ENCODE results near the gene ASPRV1.

Gene ASPRV1

DNA sequence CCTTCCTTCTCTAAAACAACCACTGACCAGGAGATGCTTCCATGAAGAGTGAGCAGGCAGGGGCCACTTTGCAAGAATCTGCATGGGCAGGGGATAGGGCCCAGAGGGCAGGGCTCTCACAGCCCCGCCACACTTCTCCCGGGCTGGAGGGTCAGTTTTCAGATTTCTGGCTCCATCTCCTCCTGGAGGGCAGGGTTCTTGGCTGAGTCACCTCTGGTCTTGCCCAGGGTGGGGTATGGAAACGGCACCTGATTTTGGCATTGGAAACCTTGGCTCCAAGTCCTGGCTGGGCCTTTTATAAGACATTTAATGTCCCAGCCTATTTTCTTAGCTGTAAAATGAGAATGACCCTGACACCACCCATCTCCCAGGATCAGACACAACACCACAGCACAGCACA, 27.6 kb upstream of the ASPRV1 start:
- in situ Hi-C loops (cut with MboI; ENCODE audit: low sequenced_read_pairs), result no loop called here

DNA sequence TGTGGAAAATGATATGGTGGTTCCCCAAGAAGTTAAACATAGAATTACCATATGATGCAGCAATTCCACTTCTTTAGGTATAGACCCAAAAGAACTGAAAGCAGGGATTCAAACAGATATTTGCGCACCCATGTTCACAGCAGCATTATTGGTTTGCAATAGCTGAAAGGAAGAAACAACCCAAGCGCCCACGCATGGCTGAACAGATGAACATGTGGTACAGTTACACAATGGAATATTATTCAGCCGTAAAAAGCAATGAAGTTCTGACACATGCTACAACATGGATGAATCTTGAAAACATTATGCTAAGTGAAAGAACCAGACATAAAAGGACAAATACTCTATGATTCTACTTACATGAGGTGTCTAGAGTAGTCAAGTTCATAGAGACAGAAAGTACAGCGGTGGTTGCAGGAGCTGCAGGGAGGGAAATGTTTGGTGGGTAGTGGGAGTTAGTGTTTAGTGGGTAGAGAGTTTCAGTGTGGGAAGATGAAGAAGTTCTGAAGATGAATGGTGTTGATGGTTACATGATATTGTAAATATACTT, 26.7 kb upstream of the ASPRV1 start:
- in situ Hi-C loops (cut with MboI; ENCODE audit: low sequenced_read_pairs), result no loop called here

DNA sequence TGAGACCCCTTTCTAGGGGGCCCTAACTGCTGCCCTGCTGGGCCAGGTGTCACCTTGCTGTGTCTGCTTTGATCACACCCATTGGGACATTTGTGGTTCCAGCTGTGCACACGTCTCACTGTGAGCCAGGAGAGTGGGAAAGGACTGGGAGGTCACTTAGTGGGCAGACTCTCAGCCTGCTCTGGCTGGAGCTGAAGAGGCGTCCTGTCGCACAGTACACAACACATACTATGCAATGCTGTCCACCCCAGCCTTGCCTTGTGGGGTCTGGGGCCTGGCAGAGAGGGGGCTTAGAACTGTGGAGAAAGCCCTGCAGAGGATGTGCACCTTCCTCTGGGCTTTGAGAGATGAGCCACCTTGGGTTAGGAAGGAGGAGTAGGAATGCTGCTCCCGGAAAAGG, 25.3 kb upstream of the ASPRV1 start:
- in situ Hi-C loops (cut with MboI; ENCODE audit: low sequenced_read_pairs), result no loop called here

DNA sequence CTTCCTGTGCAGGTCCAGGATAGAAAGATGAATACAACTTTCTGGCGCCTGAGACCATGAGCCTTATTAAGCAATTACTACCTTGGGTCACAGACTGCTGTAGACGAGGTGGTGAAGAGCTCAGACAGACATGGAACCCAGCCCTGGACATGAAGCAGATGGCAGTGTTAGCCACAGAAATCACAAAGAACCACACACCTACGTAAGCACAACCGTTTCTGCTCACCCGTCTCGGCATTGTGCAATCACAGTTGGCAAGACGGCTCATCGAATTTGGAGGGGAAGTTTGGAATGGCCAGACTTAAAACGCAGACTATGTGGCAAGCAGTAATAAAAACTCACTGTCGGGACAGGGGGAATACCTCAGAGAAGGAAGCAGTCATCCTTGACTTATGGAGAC, 24.3 kb upstream of the ASPRV1 start:
- in situ Hi-C loops (cut with MboI; ENCODE audit: low sequenced_read_pairs), result no loop called here

DNA sequence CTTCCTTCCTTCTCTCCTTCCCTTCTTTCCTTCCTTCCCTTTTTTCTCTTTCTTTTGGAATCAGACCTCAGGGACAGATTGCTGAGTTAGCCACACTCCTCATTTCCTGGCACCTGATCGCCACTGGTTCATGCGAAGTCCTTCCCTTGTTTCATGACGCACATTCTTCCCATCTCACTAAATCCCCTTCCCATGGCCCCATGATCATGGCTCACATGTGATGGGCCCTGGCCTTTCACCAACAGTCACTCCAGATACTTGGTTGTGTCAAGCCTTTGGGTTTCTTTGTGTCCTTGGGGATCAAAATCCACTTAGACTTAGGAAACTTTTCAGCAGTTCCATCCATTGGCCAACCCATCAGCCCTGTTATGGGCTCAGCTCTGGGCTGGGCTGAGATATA, 23.8 kb upstream of the ASPRV1 start:
- in situ Hi-C loops (cut with MboI; ENCODE audit: low sequenced_read_pairs), result no loop called here

DNA sequence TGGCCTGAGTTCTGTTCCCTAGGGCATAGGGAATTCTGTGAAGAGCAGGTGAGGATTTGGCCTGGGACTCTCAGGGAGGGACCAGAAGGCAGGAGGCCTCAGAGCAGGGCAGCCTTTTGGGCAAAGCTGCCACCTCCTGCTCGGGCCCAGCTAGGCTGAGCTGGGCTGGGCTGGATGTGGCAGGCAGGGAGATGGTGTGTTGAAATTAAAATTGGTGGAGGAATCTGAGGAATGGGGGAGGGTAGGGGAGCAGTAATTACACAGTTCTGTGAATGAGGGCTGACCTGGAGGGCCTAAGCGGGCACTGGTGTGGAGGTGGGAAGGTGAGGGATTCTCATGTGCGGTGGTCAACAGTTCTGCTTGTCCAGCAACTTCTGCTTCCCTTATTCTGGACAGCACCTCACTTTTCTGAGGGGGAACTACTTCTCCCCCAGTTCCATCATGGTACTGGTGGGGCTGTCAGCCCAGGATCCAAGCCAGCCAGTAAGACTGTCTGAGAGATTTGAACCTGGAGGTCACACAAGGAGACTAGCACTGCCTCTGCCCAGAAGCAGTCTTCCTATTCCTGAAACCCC, 22.0 kb upstream of the ASPRV1 start:
- in situ Hi-C loops (cut with MboI; ENCODE audit: low sequenced_read_pairs), result no loop called here

DNA sequence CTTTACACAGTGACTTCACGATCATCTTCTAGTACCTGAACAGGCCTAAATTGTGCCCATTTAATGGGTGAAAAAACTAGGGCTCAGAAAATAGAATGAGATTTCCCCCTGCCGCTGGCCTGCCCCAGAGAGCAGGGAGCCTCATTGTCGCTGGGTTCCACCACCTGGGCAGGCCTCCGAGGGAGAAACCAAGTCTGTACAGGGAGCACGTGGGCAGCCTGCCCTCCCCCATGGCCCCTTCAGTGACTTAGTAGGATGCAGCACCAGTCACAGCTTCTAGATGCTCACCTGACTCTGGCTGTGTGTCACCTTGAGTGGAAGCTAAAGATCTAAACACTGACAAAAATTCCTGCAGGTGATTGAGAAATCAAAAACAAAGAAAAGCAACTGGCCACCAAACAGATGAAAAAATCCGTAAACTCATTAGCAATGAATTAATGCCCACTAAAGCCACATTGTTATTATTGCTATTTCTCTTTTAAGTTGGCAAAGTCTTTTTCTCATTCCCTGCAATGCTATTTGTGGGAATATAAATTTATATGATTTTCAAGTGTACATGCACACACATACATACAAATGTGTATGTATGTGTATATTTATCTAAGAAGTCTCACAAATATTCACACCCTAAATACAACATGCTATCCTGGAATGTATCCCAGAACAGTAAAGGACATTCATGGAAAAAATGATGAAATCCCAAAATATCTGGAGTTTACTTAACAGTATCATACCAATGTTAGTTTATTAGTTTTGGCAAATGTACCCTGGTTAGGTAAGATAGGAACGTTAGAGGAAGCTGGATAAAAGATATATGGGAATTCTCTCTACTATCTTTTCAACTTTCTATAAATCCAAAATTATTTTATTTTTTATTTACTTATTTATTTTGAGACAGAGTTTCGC, 18.7 kb upstream of the ASPRV1 start:
- in situ Hi-C loops (cut with MboI; ENCODE audit: low sequenced_read_pairs), result no loop called here

DNA sequence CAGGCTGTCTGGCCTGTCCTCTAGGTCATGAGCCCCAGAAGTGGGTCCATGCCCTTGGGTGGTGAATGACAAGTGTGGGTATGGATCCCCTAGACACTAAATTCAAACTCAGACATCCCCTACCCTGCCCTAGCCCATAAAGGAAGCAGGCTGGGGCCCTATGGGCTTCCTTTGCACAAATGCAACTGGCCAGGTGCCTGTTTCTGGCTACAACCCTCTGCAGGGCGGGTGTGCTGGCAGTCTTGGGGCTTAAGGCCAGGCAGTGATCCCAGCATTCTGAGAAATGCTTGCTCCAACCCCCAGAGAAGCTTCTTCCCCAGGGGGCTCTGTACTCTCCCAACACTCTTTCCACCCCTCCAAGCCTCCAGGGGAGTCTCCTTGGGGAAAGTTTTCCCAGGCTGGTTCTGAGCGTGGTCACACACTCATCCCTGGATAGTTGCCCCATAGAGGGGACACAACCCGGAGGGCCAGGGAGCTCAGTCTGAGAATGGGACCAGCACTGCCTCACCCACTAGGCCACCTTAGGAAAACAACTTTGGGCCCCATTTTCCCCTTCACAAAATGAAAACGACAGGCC, 16.6 kb upstream of the ASPRV1 start:
- in situ Hi-C loops (cut with MboI; ENCODE audit: low sequenced_read_pairs), result no loop called here

DNA sequence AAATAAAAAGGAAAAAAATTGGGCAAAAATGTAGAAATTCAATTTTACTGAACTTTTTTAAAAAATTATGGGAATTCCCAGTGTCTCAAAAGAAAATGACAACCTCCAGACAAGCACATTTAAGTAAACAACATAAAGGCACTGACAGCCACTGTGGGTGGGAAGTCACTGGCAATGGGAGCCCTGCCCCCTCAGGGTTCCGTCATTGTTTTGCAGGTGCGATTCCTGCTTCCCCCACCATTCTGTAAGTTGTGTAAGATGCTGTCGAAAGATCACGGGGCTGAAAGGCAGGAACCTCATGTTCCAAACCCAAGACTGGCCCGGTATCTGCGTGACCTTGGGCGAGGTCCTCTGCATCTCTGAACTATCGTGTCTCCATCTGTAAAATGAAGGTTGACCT, 15.8 kb upstream of the ASPRV1 start:
- in situ Hi-C loops (cut with MboI; ENCODE audit: low sequenced_read_pairs), result no loop called here

DNA sequence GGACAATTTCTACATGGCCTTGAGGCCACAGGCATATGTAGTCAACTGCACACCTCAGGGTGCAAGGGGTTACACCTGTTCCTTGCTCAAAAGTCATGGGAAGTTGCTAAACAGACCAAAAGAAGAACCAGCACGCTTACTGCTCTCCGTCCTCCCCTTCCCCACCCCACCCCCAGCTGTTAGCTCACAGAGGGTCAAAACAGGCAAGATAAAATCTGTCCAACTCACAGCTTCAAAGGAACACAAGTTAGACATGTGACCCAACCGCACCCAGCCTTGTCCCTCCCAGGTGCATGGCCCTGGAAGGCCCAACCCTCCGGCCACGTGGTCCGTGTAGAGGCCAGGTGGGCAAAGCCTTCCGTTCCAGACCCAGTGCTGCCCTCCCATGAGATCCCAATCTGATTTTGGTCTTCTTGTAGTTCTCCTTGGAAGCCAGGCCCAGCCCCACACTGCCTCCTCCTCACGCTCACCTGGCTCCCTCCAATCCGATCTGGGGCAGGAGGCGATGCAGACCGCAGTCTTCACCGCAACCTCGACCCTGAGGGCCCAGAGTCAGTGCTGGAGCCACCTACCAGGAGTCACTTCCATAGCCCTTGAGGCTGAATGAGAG, 14.5 kb upstream of the ASPRV1 start:
- in situ Hi-C loops (cut with MboI; ENCODE audit: low sequenced_read_pairs), result no loop called here

DNA sequence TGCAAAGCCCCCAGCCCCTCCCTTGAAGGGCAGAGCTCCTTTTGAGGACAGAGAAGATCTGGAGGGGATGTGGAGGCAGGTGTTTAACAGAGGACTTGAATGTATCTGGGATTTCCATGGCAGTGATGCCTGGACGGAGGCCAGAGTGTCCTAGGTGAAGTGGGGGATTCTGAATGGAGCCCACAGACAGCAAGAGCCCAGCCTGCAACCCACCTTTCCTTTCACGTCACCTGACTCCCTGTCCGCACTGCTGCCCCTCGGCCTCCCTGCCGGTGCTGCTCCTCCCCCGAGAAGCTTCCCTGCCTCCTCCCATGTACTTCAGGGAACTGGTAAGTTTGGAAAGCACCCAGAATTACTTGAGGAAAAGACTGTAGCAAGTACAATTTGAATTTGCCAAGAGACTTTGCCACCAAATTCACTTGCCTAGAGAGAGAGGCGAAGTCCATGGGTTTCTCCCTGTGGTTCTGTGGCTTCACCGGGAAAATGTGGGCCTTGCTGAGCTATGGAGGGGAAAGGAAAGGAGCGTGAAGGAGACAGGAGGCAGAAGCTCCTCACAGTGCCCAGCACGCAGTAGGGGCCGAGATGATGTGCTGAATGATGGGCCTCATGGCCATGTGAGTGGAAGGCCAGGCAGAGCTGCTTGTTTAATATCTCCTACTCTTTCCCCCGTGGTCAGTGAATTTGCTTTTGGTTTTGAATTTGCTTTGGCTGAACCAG, 13.9 kb upstream of the ASPRV1 start:
- in situ Hi-C loops (cut with MboI; ENCODE audit: low sequenced_read_pairs), result no loop called here

DNA sequence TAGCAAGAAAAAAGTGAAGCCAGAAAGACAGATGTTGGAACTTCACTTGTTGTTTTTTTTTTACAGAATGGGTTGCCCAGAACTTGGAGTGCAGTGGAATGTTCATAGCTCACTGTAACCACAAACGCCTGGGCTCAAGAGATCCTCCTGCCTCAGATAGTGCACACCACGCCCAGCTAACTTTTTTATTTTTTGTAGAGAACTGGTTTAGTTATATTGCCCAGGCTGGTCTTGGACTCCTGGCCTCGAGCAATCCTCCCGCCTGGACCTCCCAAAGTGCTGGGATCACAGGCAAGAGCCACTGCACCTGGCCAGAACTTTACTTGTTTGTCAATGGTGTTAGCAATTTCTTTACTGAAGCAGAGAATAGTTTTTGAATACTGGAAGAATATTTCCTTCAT, 11.9 kb upstream of the ASPRV1 start:
- in situ Hi-C loops (cut with MboI; ENCODE audit: low sequenced_read_pairs), result no loop called here

DNA sequence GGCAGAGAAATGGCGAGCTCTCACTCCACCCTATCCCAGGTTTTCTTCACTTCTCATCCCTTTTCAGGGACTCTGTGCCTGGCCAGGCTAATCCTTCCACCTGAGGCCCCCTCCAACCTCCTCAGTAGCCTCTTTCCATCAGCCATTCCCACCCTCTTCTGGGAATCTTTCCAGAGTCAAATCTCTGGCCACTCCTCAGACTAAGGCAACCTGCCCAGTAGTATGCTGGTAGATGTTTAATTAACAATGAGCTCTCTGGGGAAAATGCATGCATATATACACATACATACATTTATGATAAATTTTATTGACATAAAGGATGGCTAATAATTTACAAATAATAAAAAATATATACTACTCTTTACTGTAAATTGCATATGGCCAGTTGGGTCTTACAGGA, 11.4 kb upstream of the ASPRV1 start:
- in situ Hi-C loops (cut with MboI; ENCODE audit: low sequenced_read_pairs), result no loop called here

DNA sequence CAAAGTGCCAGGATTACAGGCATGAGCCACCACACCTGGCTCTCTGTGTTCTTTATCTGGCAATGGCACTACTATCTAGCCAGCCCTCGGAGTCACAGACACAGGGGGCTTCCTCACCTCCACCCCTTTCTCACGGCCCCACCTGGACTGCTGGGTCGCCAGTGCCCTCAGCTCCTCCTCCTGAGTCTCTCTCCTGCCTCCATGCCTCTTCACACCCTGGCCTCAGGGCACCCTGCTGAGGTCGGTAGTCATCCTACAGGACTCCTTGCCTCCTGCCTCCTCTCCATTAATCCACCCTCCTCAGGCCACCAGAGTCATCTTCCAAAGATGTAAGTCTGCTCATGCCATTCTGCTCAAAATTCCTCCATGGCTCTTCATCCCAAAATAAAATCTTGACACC, 8.6 kb upstream of the ASPRV1 start:
- in situ Hi-C loops (cut with MboI; ENCODE audit: low sequenced_read_pairs), result no loop called here

DNA sequence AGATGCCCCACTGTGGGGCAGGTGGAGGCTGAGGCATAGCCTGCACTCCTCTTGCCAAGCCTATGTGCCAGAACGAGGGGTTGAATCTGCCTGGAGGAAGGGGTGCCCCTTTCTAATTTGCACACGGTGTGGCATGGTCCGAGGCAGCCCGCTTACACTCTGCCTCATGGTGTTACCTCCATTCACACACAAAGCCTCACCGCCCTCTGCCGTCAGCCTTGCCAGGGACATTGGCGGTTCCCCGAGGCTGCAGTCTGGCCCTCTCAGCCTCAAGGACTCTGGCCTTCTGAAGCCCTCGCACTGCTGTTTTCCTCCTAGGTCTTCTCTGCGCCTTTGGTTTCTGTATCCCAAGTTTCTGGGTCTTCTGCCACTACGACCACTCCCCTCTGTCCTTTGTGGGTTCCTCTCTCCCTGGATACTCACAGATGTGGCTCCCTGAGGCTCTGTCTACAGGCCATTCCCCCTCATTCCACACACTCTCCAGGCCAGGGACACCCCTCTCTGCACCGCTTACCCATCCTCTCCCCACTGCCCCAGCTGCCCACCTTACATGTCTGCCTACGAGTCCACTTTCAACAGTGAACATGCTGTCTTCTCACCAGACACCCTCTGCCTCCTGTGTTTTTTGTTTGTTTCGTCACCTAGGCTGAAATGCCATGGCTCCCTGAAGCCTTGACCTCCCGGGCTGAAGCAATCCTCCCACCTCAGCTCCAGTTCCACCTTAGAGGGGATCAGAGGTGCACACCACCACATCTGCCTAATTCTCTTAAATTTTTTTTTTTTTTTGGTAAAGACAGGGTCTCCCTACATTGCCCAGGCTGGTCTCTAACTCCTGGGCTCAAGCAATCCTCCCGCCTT, 7.9 kb upstream of the ASPRV1 start:
- in situ Hi-C loops (cut with MboI; ENCODE audit: low sequenced_read_pairs), result no loop called here

DNA sequence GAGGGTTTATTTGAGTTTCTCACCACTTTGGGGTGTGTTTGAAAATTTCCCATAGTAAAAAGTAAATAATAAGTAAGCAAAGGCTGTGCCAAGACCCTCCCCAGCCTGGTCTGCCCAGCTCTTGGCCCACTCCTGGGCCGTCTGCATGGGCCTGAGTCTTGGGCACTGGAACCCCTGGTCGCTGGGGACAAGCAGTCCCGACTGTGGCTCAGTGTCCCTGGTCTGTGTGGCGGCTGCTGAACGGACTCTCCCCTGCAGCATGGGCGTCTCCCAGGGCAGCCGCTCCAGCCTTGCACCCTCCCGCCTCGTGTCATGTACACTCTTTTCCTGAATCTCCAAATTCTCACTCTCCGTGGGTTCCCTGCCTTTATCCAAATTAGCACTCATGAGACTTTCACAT, 7.2 kb upstream of the ASPRV1 start:
- in situ Hi-C loops (cut with MboI; ENCODE audit: low sequenced_read_pairs), result no loop called here

DNA sequence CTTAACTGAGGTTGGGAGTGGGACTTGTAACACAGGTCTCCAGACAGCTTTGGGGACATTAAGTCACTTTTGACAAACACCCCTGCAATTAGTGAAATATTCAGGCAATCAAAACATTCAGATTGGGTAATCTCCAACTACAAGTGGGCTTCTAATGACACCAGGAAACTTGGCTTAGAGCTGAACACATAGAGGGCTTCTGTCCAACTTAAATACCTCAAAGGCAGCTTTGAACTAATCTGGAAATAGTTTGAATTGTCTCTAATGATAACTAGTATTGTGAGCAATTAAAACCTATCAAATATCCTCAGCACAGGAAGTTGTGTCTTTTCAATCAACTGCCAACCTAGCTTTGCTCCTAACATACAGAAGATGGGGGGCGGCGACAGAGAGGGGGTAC, 5.1 kb upstream of the ASPRV1 start:
- in situ Hi-C loops (cut with MboI; ENCODE audit: low sequenced_read_pairs), result no loop called here

DNA sequence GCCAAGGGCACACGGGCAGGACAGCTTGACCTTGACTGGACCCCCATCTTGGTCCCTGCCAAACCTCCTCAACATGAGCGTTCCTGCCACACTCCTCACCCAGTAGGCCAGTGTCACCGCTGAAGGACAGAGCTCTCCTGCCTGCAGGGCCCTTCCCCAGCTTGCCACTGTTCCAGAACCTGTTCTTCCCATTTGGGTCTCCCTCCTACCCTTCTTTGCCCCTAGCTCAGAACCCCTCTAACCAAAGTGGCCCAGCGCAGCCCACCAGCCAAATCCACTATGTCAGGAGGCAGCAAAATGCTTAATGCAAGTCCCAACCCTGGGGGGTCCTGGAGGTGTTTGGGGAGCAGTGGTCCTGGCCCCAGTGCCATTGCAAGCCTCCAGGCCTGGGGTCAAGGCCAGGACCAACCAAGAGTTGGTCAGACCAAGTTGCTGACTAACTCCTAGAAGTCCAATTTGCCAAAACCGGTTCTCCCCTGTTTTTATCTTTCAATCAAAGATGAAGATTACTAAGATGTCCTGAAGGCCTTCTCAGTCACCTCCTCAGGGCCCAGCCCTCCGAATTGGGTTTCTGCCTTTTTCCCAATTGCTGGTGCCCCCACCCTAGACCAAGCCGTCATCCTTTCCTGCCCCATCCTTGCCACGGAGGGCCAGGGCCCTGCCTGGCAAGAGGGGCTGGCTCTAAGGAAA, 4.5 kb upstream of the ASPRV1 start:
- in situ Hi-C loops (cut with MboI; ENCODE audit: low sequenced_read_pairs), result no loop called here

DNA sequence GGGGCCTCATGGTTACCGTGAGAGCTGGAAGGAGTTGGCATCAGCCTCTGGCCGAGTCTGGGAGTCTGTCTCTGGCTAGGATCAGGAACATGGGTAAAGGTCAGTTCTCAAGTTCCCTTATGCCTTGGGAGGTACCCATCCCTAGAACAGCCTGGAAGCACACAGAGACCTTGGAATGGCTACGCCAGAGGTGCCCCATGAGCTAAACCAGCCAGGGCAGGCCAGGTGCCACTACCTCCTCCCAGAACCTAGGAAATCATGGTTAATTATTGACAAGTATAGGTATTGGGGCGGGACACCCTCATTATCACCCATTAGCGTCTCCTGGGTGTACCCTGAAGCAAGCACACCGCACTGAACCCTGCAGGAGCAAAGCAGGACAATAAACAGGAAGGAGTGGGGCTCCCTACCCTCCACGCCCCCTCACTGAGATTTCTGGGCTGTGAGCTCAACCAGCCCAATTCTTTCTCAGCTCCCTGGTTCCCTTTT, 3.0 kb upstream of the ASPRV1 start:
- in situ Hi-C loops (cut with MboI; ENCODE audit: low sequenced_read_pairs), result no loop called here

All from hTERT RPE-1 (cell line).